ENCODE data around the gene AMN1. TPM values are rescaled to one million over a fixed set of nuclear protein-coding genes. Genes with fewer than 3 reads are reported as not detected.
"Not testable (repeated sequence)": the region's sequence is repeated elsewhere in the genome, so short reads cannot be mapped to it uniquely, and the experiment has no call there.

The AMN1 gene
- total RNA-seq, 1 donor from 2014 or later: 3.9 TPM

- Histone ChIP-seq H3K36me3 (ENCODE audit: insufficient read depth, low read length) (no peaks in the 10 kb centered on the region), H3K27me3 (ENCODE audit: insufficient read depth, low read length) (no peaks in the 10 kb centered on the region), H3K9me3 (ENCODE audit: insufficient read depth, low read depth, low read length) (no peaks in the 10 kb centered on the region), H4K20me1 (ENCODE audit: insufficient read depth, low read length) (no peaks in the 10 kb centered on the region), H2AFZ (ENCODE audit: low read depth, low read length) (no peak overlapping the region), H3K4me2 (ENCODE audit: low read length) (no peak overlapping the region), H3K9ac (ENCODE audit: low read length) (no peak overlapping the region), H3K4me1 (ENCODE audit: insufficient read depth, low read length) (peaks cover 4% of the 10 kb centered on the region), H3K4me3 (ENCODE audit: insufficient read depth, low read depth, low read length) (no peak overlapping the region), H3K27ac (ENCODE audit: low read depth, low read length) (no peak overlapping the region), H3K79me2 (ENCODE audit: insufficient read depth, low read length) (peaks cover 1% of the 10 kb centered on the region)
- Mint-ChIP-seq H3K4me1 (ENCODE audit: low read depth, unreplicated experiment) (no peaks in the 10 kb centered on the region), H3K27me3 (ENCODE audit: low read depth, unreplicated experiment) (no peaks in the 10 kb centered on the region), H3K27ac (ENCODE audit: unreplicated experiment) (no peak overlapping the region), H3K4me3 (ENCODE audit: unreplicated experiment) (no peak overlapping the region), H3K36me3 (ENCODE audit: low read depth, unreplicated experiment) (peaks cover 2% of the 10 kb centered on the region), H3K9me3 (ENCODE audit: unreplicated experiment) (peaks cover 1% of the 10 kb centered on the region)
- FAIRE-seq: no peak
- no peak for TF ChIP-seq EZH2 (IDR thresholded peaks at IDR 0.05; ENCODE audit: insufficient read depth, low read length)
- no peak for TF ChIP-seq CTCF (IDR thresholded peaks at IDR 0.05; ENCODE audit: insufficient read depth, low read depth, low read length)
- DNase-seq (ENCODE audit: low read depth): no peak
These were observed 4.3 kb downstream of the AMN1 start for GRCh38 chr12:31724557-31724956.

GRCh38 chr12:31722580-31722979 lies 6.2 kb downstream of the AMN1 start:
- Mint-ChIP-seq H3K4me3 (ENCODE audit: unreplicated experiment) (no peak overlapping the region), H3K36me3 (ENCODE audit: low read depth, unreplicated experiment) (peaks cover 6% of the 10 kb centered on the region), H3K27ac (ENCODE audit: unreplicated experiment) (no peak overlapping the region), H3K27me3 (ENCODE audit: low read depth, unreplicated experiment) (no peaks in the 10 kb centered on the region), H3K4me1 (ENCODE audit: low read depth, unreplicated experiment) (no peaks in the 10 kb centered on the region), H3K9me3 (ENCODE audit: unreplicated experiment) (peaks cover 2% of the 10 kb centered on the region)
- Histone ChIP-seq H3K4me1 (ENCODE audit: insufficient read depth, low read length) (no peaks in the 10 kb centered on the region), H2AFZ (ENCODE audit: low read depth, low read length) (no peak overlapping the region), H3K4me2 (ENCODE audit: low read length) (no peak overlapping the region), H3K27ac (ENCODE audit: low read depth, low read length) (no peak overlapping the region), H3K9ac (ENCODE audit: low read length) (no peak overlapping the region), H3K27me3 (ENCODE audit: insufficient read depth, low read length) (no peaks in the 10 kb centered on the region), H4K20me1 (ENCODE audit: insufficient read depth, low read length) (no peaks in the 10 kb centered on the region), H3K79me2 (ENCODE audit: insufficient read depth, low read length) (no peaks in the 10 kb centered on the region), H3K36me3 (ENCODE audit: insufficient read depth, low read length) (no peaks in the 10 kb centered on the region), H3K9me3 (ENCODE audit: insufficient read depth, low read depth, low read length) (no peaks in the 10 kb centered on the region), H3K4me3 (ENCODE audit: insufficient read depth, low read depth, low read length) (no peak overlapping the region)
- DNase-seq (ENCODE audit: low read depth) (no peak), FAIRE-seq (no peak)
- TF ChIP-seq CTCF (IDR thresholded peaks at IDR 0.05; ENCODE audit: insufficient read depth, low read depth, low read length) (no peak), EZH2 (IDR thresholded peaks at IDR 0.05; ENCODE audit: insufficient read depth, low read length) (no peak)

GRCh38 chr12:31718542-31719198 lies 10.2 kb downstream of the AMN1 start:
- not testable (repeated sequence) for FAIRE-seq; H3K4me1 ChIP-seq (ENCODE audit: insufficient read depth, low read length); H2AFZ ChIP-seq (ENCODE audit: low read depth, low read length); H3K27me3 Mint-ChIP-seq (ENCODE audit: low read depth, unreplicated experiment); H3K4me3 ChIP-seq (ENCODE audit: insufficient read depth, low read depth, low read length); H3K27ac Mint-ChIP-seq (ENCODE audit: unreplicated experiment); H4K20me1 ChIP-seq (ENCODE audit: insufficient read depth, low read length); H3K9ac ChIP-seq (ENCODE audit: low read length); H3K4me2 ChIP-seq (ENCODE audit: low read length); H3K9me3 Mint-ChIP-seq (ENCODE audit: unreplicated experiment); H3K79me2 ChIP-seq (ENCODE audit: insufficient read depth, low read length); H3K9me3 ChIP-seq (ENCODE audit: insufficient read depth, low read depth, low read length); H3K27ac ChIP-seq (ENCODE audit: low read depth, low read length); H3K36me3 Mint-ChIP-seq (ENCODE audit: low read depth, unreplicated experiment); DNase-seq (ENCODE audit: low read depth); H3K27me3 ChIP-seq (ENCODE audit: insufficient read depth, low read length); H3K4me3 Mint-ChIP-seq (ENCODE audit: unreplicated experiment); H3K36me3 ChIP-seq (ENCODE audit: insufficient read depth, low read length); H3K4me1 Mint-ChIP-seq (ENCODE audit: low read depth, unreplicated experiment)

- not testable (repeated sequence) for FAIRE-seq
These were observed 11.8 kb downstream of the AMN1 start for GRCh38 chr12:31716998-31717397.

More at GRCh38 chr12:31716998-31717397, 11.8 kb downstream of the AMN1 start:
- not testable (repeated sequence) for H3K4me2 ChIP-seq (ENCODE audit: low read length); DNase-seq (ENCODE audit: low read depth); H2AFZ ChIP-seq (ENCODE audit: low read depth, low read length); H3K4me3 Mint-ChIP-seq (ENCODE audit: unreplicated experiment); H3K9me3 ChIP-seq (ENCODE audit: insufficient read depth, low read depth, low read length); H3K27ac ChIP-seq (ENCODE audit: low read depth, low read length); H3K9ac ChIP-seq (ENCODE audit: low read length); H3K9me3 Mint-ChIP-seq (ENCODE audit: unreplicated experiment); H3K27me3 ChIP-seq (ENCODE audit: insufficient read depth, low read length); H3K36me3 Mint-ChIP-seq (ENCODE audit: low read depth, unreplicated experiment); H3K27ac Mint-ChIP-seq (ENCODE audit: unreplicated experiment); H3K4me3 ChIP-seq (ENCODE audit: insufficient read depth, low read depth, low read length); H4K20me1 ChIP-seq (ENCODE audit: insufficient read depth, low read length); H3K27me3 Mint-ChIP-seq (ENCODE audit: low read depth, unreplicated experiment); H3K4me1 ChIP-seq (ENCODE audit: insufficient read depth, low read length); H3K4me1 Mint-ChIP-seq (ENCODE audit: low read depth, unreplicated experiment); H3K79me2 ChIP-seq (ENCODE audit: insufficient read depth, low read length); H3K36me3 ChIP-seq (ENCODE audit: insufficient read depth, low read length)
